ENCODE results near the gene C5orf15. TPM values are rescaled to one million over a fixed set of nuclear protein-coding genes. Genes with fewer than 3 reads are reported as not detected.

C5orf15 gene
- total and polyA plus RNA-seq, 2 experiments from 2014 or later, result 37.7 to 61.4 TPM

DNA sequence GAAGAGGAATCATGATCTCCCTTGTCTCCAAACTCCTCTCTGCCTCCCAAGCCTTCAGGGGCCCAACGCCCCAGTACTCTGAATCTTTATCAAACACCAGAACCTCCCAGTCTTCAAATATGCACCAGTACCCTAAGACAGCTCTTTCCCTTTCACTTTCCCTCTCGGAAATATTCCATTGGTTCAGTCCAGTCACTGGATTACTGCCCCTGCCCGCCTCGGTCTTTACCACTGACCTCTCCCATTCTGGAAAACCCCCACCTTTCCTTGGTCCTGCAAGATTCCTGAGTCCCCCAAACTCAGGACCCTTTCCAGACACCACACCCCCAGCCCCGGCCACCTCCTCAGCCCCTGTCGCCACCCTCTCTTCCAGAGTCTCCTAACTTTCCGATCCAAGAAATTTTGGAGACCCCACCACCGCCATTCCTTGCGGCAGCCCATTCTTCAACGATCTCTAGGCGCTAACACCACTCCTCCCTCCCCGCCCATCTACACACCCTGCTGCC is 674 bp downstream of the C5orf15 start:
- no peak for TF ChIP-seq EZH2phosphoT487 (IDR thresholded peaks at IDR 0.05; ENCODE audit: unreplicated experiment)
- no peak for TF ChIP-seq NANOG (IDR thresholded peaks at IDR 0.05; ENCODE audit: borderline replicate concordance)
- TF ChIP-seq ZNF114 (CRISPR knock-in tag; IDR thresholded peaks at IDR 0.05), result no peak
- no peak for TF ChIP-seq JUNB (IDR thresholded peaks at IDR 0.05; ENCODE audit: unreplicated experiment)
- TF ChIP-seq, protein P1, sequence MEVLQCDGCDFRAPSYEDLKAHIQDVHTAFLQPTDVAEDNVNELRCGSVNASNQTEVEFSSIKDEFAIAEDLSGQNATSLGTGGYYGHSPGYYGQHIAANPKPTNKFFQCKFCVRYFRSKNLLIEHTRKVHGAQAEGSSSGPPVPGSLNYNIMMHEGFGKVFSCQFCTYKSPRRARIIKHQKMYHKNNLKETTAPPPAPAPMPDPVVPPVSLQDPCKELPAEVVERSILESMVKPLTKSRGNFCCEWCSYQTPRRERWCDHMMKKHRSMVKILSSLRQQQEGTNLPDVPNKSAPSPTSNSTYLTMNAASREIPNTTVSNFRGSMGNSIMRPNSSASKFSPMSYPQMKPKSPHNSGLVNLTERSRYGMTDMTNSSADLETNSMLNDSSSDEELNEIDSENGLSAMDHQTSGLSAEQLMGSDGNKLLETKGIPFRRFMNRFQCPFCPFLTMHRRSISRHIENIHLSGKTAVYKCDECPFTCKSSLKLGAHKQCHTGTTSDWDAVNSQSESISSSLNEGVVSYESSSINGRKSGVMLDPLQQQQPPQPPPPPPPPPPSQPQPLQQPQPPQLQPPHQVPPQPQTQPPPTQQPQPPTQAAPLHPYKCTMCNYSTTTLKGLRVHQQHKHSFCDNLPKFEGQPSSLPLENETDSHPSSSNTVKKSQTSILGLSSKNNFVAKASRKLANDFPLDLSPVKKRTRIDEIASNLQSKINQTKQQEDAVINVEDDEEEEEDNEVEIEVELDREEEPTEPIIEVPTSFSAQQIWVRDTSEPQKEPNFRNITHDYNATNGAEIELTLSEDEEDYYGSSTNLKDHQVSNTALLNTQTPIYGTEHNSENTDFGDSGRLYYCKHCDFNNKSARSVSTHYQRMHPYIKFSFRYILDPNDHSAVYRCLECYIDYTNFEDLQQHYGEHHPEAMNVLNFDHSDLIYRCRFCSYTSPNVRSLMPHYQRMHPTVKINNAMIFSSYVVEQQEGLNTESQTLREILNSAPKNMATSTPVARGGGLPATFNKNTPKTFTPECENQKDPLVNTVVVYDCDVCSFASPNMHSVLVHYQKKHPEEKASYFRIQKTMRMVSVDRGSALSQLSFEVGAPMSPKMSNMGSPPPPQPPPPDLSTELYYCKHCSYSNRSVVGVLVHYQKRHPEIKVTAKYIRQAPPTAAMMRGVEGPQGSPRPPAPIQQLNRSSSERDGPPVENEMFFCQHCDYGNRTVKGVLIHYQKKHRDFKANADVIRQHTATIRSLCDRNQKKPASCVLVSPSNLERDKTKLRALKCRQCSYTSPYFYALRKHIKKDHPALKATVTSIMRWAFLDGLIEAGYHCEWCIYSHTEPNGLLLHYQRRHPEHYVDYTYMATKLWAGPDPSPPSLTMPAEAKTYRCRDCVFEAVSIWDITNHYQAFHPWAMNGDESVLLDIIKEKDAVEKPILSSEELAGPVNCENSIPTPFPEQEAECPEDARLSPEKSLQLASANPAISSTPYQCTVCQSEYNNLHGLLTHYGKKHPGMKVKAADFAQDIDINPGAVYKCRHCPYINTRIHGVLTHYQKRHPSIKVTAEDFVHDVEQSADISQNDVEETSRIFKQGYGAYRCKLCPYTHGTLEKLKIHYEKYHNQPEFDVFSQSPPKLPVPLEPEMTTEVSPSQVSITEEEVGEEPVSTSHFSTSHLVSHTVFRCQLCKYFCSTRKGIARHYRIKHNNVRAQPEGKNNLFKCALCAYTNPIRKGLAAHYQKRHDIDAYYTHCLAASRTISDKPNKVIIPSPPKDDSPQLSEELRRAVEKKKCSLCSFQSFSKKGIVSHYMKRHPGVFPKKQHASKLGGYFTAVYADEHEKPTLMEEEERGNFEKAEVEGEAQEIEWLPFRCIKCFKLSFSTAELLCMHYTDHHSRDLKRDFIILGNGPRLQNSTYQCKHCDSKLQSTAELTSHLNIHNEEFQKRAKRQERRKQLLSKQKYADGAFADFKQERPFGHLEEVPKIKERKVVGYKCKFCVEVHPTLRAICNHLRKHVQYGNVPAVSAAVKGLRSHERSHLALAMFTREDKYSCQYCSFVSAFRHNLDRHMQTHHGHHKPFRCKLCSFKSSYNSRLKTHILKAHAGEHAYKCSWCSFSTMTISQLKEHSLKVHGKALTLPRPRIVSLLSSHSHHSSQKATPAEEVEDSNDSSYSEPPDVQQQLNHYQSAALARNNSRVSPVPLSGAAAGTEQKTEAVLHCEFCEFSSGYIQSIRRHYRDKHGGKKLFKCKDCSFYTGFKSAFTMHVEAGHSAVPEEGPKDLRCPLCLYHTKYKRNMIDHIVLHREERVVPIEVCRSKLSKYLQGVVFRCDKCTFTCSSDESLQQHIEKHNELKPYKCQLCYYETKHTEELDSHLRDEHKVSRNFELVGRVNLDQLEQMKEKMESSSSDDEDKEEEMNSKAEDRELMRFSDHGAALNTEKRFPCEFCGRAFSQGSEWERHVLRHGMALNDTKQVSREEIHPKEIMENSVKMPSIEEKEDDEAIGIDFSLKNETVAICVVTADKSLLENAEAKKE (CRISPR knock-in tag; IDR thresholded peaks at IDR 0.05), result no peak
- TF ChIP-seq EZH2 (IDR thresholded peaks at IDR 0.05; ENCODE audit: low read depth, unreplicated experiment), result no peak
- TF ChIP-seq, protein P2, sequence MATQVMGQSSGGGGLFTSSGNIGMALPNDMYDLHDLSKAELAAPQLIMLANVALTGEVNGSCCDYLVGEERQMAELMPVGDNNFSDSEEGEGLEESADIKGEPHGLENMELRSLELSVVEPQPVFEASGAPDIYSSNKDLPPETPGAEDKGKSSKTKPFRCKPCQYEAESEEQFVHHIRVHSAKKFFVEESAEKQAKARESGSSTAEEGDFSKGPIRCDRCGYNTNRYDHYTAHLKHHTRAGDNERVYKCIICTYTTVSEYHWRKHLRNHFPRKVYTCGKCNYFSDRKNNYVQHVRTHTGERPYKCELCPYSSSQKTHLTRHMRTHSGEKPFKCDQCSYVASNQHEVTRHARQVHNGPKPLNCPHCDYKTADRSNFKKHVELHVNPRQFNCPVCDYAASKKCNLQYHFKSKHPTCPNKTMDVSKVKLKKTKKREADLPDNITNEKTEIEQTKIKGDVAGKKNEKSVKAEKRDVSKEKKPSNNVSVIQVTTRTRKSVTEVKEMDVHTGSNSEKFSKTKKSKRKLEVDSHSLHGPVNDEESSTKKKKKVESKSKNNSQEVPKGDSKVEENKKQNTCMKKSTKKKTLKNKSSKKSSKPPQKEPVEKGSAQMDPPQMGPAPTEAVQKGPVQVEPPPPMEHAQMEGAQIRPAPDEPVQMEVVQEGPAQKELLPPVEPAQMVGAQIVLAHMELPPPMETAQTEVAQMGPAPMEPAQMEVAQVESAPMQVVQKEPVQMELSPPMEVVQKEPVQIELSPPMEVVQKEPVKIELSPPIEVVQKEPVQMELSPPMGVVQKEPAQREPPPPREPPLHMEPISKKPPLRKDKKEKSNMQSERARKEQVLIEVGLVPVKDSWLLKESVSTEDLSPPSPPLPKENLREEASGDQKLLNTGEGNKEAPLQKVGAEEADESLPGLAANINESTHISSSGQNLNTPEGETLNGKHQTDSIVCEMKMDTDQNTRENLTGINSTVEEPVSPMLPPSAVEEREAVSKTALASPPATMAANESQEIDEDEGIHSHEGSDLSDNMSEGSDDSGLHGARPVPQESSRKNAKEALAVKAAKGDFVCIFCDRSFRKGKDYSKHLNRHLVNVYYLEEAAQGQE (IDR thresholded peaks at IDR 0.05; ENCODE audit: unreplicated experiment), result no peak
- TF ChIP-seq ZNF331 (CRISPR knock-in tag; IDR thresholded peaks at IDR 0.05; ENCODE audit: low read depth), result no peak
- TF ChIP-seq STAT1 (IDR thresholded peaks at IDR 0.05; ENCODE audit: unreplicated experiment), result no peak
- TF ChIP-seq, protein P3, sequence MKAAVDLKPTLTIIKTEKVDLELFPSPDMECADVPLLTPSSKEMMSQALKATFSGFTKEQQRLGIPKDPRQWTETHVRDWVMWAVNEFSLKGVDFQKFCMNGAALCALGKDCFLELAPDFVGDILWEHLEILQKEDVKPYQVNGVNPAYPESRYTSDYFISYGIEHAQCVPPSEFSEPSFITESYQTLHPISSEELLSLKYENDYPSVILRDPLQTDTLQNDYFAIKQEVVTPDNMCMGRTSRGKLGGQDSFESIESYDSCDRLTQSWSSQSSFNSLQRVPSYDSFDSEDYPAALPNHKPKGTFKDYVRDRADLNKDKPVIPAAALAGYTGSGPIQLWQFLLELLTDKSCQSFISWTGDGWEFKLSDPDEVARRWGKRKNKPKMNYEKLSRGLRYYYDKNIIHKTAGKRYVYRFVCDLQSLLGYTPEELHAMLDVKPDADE (IDR thresholded peaks at IDR 0.05), result no peak
- TF ChIP-seq POLR2AphosphoS5 (IDR thresholded peaks at IDR 0.05; ENCODE audit: low read depth), result no peak
- TF ChIP-seq CREB1 (CRISPR knock-in tag; IDR thresholded peaks at IDR 0.05; ENCODE audit: low read depth), result no peak
- Mint-ChIP-seq H3K9me3 (no peaks in the 10 kb centered on the region), H3K4me3 (peak overlapping the region; percentile 97), H3K4me1 (peaks cover 11% of the 10 kb centered on the region; the same call in 2 of the 3 replicates), H3K27ac (peak overlapping the region; percentile 96), H3K27me3 (ENCODE audit: insufficient read depth, low read depth, poor library complexity) (peaks cover 14% of the 10 kb centered on the region), H3K36me3 (ENCODE audit: low read depth) (peaks cover 12% of the 10 kb centered on the region)
- no peaks in the 10 kb centered on the region for H3K9me2 ChIP-seq (ENCODE audit: insufficient read depth)
- peaks cover 14% of the 10 kb centered on the region for H3K36me3 ChIP-seq (ENCODE audit: insufficient read depth)
- peak overlapping the region; percentile 84 for H3K4me3 ChIP-seq
- DNase-seq (ENCODE audit: low spot score) (peak; percentile 47), ATAC-seq (peak; percentile 56)
- peak overlapping the region; percentile 90 for H2AFZ ChIP-seq
- peak overlapping the region; percentile 94 for H3K4me2 ChIP-seq
- peak overlapping the region; percentile 65; the same call in 1 of the 2 replicates for H3K27ac ChIP-seq (ENCODE audit: low read depth)
- H4K20me1 ChIP-seq (replicated peaks; ENCODE audit: insufficient read depth), result no peaks in the 10 kb centered on the region
- H3F3A ChIP-seq (replicated peaks; ENCODE audit: low read depth), result peaks cover 7% of the 10 kb centered on the region; the same call in 1 of the 2 replicates
- H3K79me2 ChIP-seq (replicated peaks; ENCODE audit: insufficient read depth), result peaks cover 52% of the 10 kb centered on the region
- H3K4me1 ChIP-seq (ENCODE audit: insufficient read depth), result no peaks in the 10 kb centered on the region; the same call in 1 of the 2 replicates
- H3K27me3 ChIP-seq (ENCODE audit: insufficient read depth), result no peaks in the 10 kb centered on the region
